Activated CD8-positive, alpha-beta T cell treated with anti-CD3 and anti-CD28 coated beads for 36 hours (primary cell): ENCODE data around the gene CLASP2. TPM values are rescaled to one million over a fixed set of nuclear protein-coding genes. Genes with fewer than 3 reads are reported as not detected.
A peak's percentile ranks its signal among the peaks of the same experiment; 100 is the strongest.

Experiments used
- ATAC-seq: fragments of 200-7000 bp; cut with Tn5 transposase; one replicate; pipeline ENCODE4 v1.10.0; 2021; ENCODE audit warnings: mild to moderate bottlenecking, moderate library complexity
- CTCF ChIA-PET: fragments of 350-600 bp; sonication (Branson Sonifier 250); formaldehyde crosslinking; loops from one replicate; lab custom pipeline; 2021; ENCODE audit warnings: antibody characterized with exemption; lab: Charles Lee
- POLR2A ChIA-PET: fragments of 350-600 bp; sonication (Branson Sonifier 250); formaldehyde crosslinking; loops from one replicate; lab custom pipeline; 2021; ENCODE audit warnings: antibody characterized with exemption; lab: Charles Lee
- DNase-seq: peaks from one replicate; pipeline ENCODE4 v3.0.0-alpha.2; 2020
- H3K27ac Mint-ChIP-seq: one replicate; pipeline ENCODE4 v1.8.0; 2021; ENCODE audit warnings: mild to moderate bottlenecking, mixed read lengths
- H3K27me3 Mint-ChIP-seq: one replicate; pipeline ENCODE4 v1.8.0; 2021; ENCODE audit warnings: mixed read lengths
- H3K36me3 Mint-ChIP-seq: one replicate; pipeline ENCODE4 v1.8.0; 2021; ENCODE audit warnings: low read depth, mixed read lengths
- H3K4me1 Mint-ChIP-seq: one replicate; pipeline ENCODE4 v1.8.0; 2021; ENCODE audit warnings: low read depth, mixed read lengths
- H3K4me3 Mint-ChIP-seq: one replicate; pipeline ENCODE4 v1.8.0; 2021; ENCODE audit warnings: mild to moderate bottlenecking, moderate library complexity, mixed read lengths
- H3K9me3 Mint-ChIP-seq: one replicate; pipeline ENCODE4 v1.8.0; 2021; ENCODE audit warnings: mixed read lengths
- CTCF ChIP-seq: fragments of 200-600 bp; IDR thresholded peaks from one replicate; pipeline ENCODE4 v1.8.0; 2022; ENCODE audit warnings: antibody characterized with exemption, mild to moderate bottlenecking
- intact Hi-C: fragments of 100-400 bp; cut with micrococcal nuclease; formaldehyde crosslinking; loops from one replicate; pipeline ENCODE4 v1.10.0; 2022
- total RNA-seq, 2 experiments: library from RNA; stranded (reverse); gene quantifications; one replicate each; pipeline ENCODE4 v1.2.3, GENCODE V29; 2021

The CLASP2 gene
- total RNA-seq, 2 experiments from 2014 or later: 38.4 to 46.4 TPM

- intact Hi-C loops: no loop called here
- peaks cover 5% of the 10 kb centered on the region for H3K36me3 Mint-ChIP-seq
- peaks cover 5% of the 10 kb centered on the region for H3K27me3 Mint-ChIP-seq
- H3K4me1 Mint-ChIP-seq: peaks cover 11% of the 10 kb centered on the region
- no peak overlapping the region for H3K27ac Mint-ChIP-seq
- ATAC-seq (no peak), DNase-seq (no peak)
- H3K9me3 Mint-ChIP-seq: peaks cover 10% of the 10 kb centered on the region
- ChIA-PET POLR2A (interaction anchor here (1.8 kb wide), 1 partner anchor 48 kb away, joined by 5 read pairs; the partner anchor contains the start of gene PDCD6IP), CTCF (no interaction called here)
- no peak for TF ChIP-seq CTCF
- H3K4me3 Mint-ChIP-seq: no peak overlapping the region
Measured at GRCh38 chr3:33750211-33750548, 32.1 kb upstream of the CLASP2 start.

GRCh38 chr3:33749546-33750210 lies 31.6 kb upstream of the CLASP2 start:
- TF ChIP-seq CTCF: no peak
- POLR2A ChIA-PET: no interaction called here
- H3K27ac Mint-ChIP-seq: no peak overlapping the region
- H3K4me3 Mint-ChIP-seq: no peak overlapping the region
- H3K36me3 Mint-ChIP-seq: peaks cover 5% of the 10 kb centered on the region
- peaks cover 5% of the 10 kb centered on the region for H3K27me3 Mint-ChIP-seq
- DNase-seq (no peak), ATAC-seq (peak; percentile 24)
- CTCF ChIA-PET: no interaction called here
- H3K9me3 Mint-ChIP-seq: peaks cover 6% of the 10 kb centered on the region
- H3K4me1 Mint-ChIP-seq: peaks cover 11% of the 10 kb centered on the region
- intact Hi-C loops: no loop called here

GRCh38 chr3:33746416-33747116 lies 28.5 kb upstream of the CLASP2 start:
- CTCF ChIA-PET: interaction anchor here (1.4 kb wide), 1 partner anchor 100 kb away, joined by 4 read pairs; no protein-coding TSS in a partner anchor
- no peaks in the 10 kb centered on the region for H3K9me3 Mint-ChIP-seq
- intact Hi-C loops: no loop called here
- peaks cover 9% of the 10 kb centered on the region for H3K4me1 Mint-ChIP-seq
- DNase-seq (no peak), ATAC-seq (no peak)
- no peak overlapping the region for H3K27ac Mint-ChIP-seq
- H3K4me3 Mint-ChIP-seq: no peak overlapping the region
- POLR2A ChIA-PET: no interaction called here
- H3K27me3 Mint-ChIP-seq: peaks cover 7% of the 10 kb centered on the region
- H3K36me3 Mint-ChIP-seq: no peaks in the 10 kb centered on the region
- TF ChIP-seq CTCF: no peak

- ATAC-seq (no peak), DNase-seq (no peak)
- intact Hi-C loops: no loop called here
- peaks cover 5% of the 10 kb centered on the region for H3K9me3 Mint-ChIP-seq
- POLR2A ChIA-PET: no interaction called here
- TF ChIP-seq CTCF: no peak
- no peaks in the 10 kb centered on the region for H3K36me3 Mint-ChIP-seq
- peaks cover 4% of the 10 kb centered on the region for H3K27me3 Mint-ChIP-seq
- H3K27ac Mint-ChIP-seq: no peak overlapping the region
- CTCF ChIA-PET: no interaction called here
- H3K4me1 Mint-ChIP-seq: no peaks in the 10 kb centered on the region
- no peak overlapping the region for H3K4me3 Mint-ChIP-seq
Measured at GRCh38 chr3:33737146-33737545, 19.1 kb upstream of the CLASP2 start.

GRCh38 chr3:33732394-33732793 lies 14.3 kb upstream of the CLASP2 start:
- peak; percentile 29 for TF ChIP-seq CTCF
- peak; percentile 51 for ATAC-seq
- peaks cover 8% of the 10 kb centered on the region for H3K9me3 Mint-ChIP-seq
- no peak overlapping the region for H3K4me3 Mint-ChIP-seq
- H3K27ac Mint-ChIP-seq: no peak overlapping the region
- peaks cover 2% of the 10 kb centered on the region for H3K27me3 Mint-ChIP-seq
- no peaks in the 10 kb centered on the region for H3K4me1 Mint-ChIP-seq
- CTCF ChIA-PET: no interaction called here
- intact Hi-C loops: no loop called here
- peak; percentile 29 for DNase-seq
- no peaks in the 10 kb centered on the region for H3K36me3 Mint-ChIP-seq
- POLR2A ChIA-PET: interaction anchor here (0.7 kb wide), 1 partner anchor 601 kb away, joined by 3 read pairs; no protein-coding TSS in a partner anchor
